GM12878 (cell line): Measurements from ENCODE around the gene COL9A3.

Source experiments
- BRCA1 ChIP-seq: IDR thresholded peaks from 2 replicates; pipeline ENCODE4 v1.6.1; 2011; ENCODE audit warnings: low read depth, low read length, improper control_type of control experiment
- CBX3 ChIP-seq: fragments of 200-600 bp; sonication (generic); IDR thresholded peaks from 2 replicates; pipeline ENCODE4 v1.6.1; 2016; ENCODE audit warnings: low read depth, borderline replicate concordance
- CTCF ChIP-seq, 3 experiments: IDR thresholded peaks in 2 of 3; conservative IDR thresholded peaks in 1 of 3; 2 replicates each; pipeline ENCODE4 v1.5.1; 2011; ENCODE audit warnings: low read depth in 3 of 3, low read length in 3 of 3, mild to moderate bottlenecking in 3 of 3, control low read depth in 2 of 3, moderate library complexity in 2 of 3, inconsistent platforms in 1 of 3, mixed read lengths in 1 of 3; ENCODE audit not compliant: control insufficient read depth in 2 of 3, insufficient read depth in 1 of 3; ENCODE audit errors: extremely low read depth in 1 of 3
- E2F4 ChIP-seq: IDR thresholded peaks from 2 replicates; pipeline ENCODE4 v1.6.1; 2012; ENCODE audit warnings: low read depth, low read length, improper control_type of control experiment
- MEF2A ChIP-seq: IDR thresholded peaks from 2 replicates; pipeline ENCODE4 v1.6.1; 2011; ENCODE audit warnings: low read depth, mild to moderate bottlenecking, low read length, moderate library complexity; ENCODE audit not compliant: insufficient read depth
- MTA2 ChIP-seq: fragments of 450-650 bp; IDR thresholded peaks from 2 replicates; pipeline ENCODE4 v1.6.1; 2016; ENCODE audit warnings: low read depth, mild to moderate bottlenecking, moderate library complexity
- MYB ChIP-seq: fragments of 150-350 bp; IDR thresholded peaks from 2 replicates; pipeline ENCODE4 v1.6.1; 2014; ENCODE audit warnings: mild to moderate bottlenecking, low read depth, low read length, borderline replicate concordance
- NBN ChIP-seq: fragments of 450-650 bp; IDR thresholded peaks from 2 replicates; pipeline ENCODE4 v1.6.1; 2016
- NFIC ChIP-seq: IDR thresholded peaks from 2 replicates; pipeline ENCODE4 v1.6.1; 2012; ENCODE audit warnings: low read depth, mild to moderate bottlenecking, inconsistent platforms, low read length, moderate library complexity
- POLR2A ChIP-seq: IDR thresholded peaks from 2 replicates; pipeline ENCODE4 v1.6.1; 2011; ENCODE audit warnings: low read depth, mild to moderate bottlenecking, low read length
- USF2 ChIP-seq: IDR thresholded peaks from 2 replicates; pipeline ENCODE4 v1.6.1; 2011; ENCODE audit warnings: low read depth, low read length, improper control_type of control experiment, borderline replicate concordance

GRCh38 chr20:62811720-62812119 lies 5.1 kb upstream of the COL9A3 start:
- TF ChIP-seq POLR2A (no peak), MYB (no peak), E2F4 (no peak), CTCF (IDR thresholded peaks at IDR 0.05 in 2 of 3, conservative IDR thresholded peaks at IDR 0.05 in 1 of 3; ENCODE audit: control insufficient read depth in 2 of 3, extremely low read depth in 1 of 3, insufficient read depth in 1 of 3, low read depth in 3 of 3, low read length in 3 of 3) (no peak), USF2 (no peak), NBN (no peak), BRCA1 (no peak), MEF2A (no peak), CBX3 (no peak), MTA2 (no peak), NFIC (no peak)
